ENCODE results near the gene CEP112. TPM values are rescaled to one million over a fixed set of nuclear protein-coding genes. Genes with fewer than 3 reads are reported as not detected.

CEP112 gene
- total RNA-seq, 1 experiment from 2014 or later, result 5.4 TPM

DNA sequence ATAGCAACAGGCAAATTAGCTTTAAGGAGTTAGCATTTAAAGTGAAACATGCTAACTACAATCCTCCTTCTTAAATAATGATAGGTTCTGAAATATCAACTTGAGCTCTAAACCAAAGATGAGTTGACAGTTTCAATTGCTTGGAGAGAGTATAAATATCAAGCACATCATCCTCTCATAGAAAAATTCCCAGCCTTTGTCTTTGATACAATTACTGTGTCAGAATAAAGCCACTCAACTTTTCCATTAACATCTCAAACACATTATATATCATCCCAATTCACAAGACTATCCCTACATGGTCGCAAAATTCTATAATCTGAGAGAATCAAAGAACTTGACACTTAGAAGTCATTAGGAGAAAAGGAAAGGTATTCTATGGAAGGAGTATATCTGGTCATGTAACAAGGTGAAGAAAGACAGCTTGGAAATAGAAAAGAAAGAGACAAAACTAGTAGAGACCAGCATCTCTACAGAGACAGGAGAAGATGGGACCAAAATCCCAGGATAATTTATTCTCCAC, 189.8 kb downstream of the CEP112 start:
- CTCF ChIA-PET, result interaction anchor here (0.6 kb wide), 1 partner anchor 17 kb away, joined by 4 read pairs; no protein-coding TSS in a partner anchor
- H3K36me3 Mint-ChIP-seq (ENCODE audit: insufficient read depth, unreplicated experiment), result no peaks in the 10 kb centered on the region
- intact Hi-C loops (cut with micrococcal nuclease; ENCODE audit: unreplicated experiment), result no loop called here
- DNase-seq, result no peak
- H3K4me3 Mint-ChIP-seq (ENCODE audit: low read depth, unreplicated experiment), result no peak overlapping the region
- no peaks in the 10 kb centered on the region for H3K27me3 Mint-ChIP-seq (ENCODE audit: unreplicated experiment)
- TF ChIP-seq, protein P1, sequence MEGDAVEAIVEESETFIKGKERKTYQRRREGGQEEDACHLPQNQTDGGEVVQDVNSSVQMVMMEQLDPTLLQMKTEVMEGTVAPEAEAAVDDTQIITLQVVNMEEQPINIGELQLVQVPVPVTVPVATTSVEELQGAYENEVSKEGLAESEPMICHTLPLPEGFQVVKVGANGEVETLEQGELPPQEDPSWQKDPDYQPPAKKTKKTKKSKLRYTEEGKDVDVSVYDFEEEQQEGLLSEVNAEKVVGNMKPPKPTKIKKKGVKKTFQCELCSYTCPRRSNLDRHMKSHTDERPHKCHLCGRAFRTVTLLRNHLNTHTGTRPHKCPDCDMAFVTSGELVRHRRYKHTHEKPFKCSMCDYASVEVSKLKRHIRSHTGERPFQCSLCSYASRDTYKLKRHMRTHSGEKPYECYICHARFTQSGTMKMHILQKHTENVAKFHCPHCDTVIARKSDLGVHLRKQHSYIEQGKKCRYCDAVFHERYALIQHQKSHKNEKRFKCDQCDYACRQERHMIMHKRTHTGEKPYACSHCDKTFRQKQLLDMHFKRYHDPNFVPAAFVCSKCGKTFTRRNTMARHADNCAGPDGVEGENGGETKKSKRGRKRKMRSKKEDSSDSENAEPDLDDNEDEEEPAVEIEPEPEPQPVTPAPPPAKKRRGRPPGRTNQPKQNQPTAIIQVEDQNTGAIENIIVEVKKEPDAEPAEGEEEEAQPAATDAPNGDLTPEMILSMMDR (IDR thresholded peaks at IDR 0.05; ENCODE audit: unreplicated experiment), result no peak
- peaks cover 2% of the 10 kb centered on the region for H3K9me3 Mint-ChIP-seq (ENCODE audit: low read depth, unreplicated experiment)
- H3K27ac Mint-ChIP-seq (ENCODE audit: unreplicated experiment), result no peak overlapping the region
- BruUV-seq (replicated peaks), result no TSS peak
- H3K4me1 Mint-ChIP-seq (ENCODE audit: low read depth, unreplicated experiment), result no peaks in the 10 kb centered on the region

DNA sequence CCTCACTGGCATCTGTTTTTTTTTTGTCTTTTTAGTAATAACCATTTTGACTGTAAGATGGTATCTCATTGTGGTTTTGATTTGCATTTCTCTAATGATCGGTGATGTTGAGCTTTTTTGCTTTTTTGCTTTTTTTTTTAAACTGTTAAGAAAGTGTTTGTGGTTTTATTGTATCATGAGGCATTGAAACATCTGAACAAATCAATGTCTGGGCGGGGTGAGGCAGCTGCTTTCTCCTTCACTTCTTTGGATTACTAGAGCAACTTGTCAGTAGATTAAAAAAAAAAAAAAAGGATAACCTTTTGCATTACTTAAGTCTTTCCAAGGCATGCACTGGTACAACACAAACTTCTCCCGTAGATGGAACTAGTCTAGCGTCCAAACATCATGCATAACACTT, 191.7 kb downstream of the CEP112 start:
- no TSS peak for BruUV-seq (replicated peaks)
- no peaks in the 10 kb centered on the region for H3K4me1 Mint-ChIP-seq (ENCODE audit: low read depth, unreplicated experiment)
- H3K27ac Mint-ChIP-seq (ENCODE audit: unreplicated experiment), result no peak overlapping the region
- DNase-seq, result no peak
- CTCF ChIA-PET, result no interaction called here
- H3K4me3 Mint-ChIP-seq (ENCODE audit: low read depth, unreplicated experiment), result no peak overlapping the region
- H3K27me3 Mint-ChIP-seq (ENCODE audit: unreplicated experiment), result no peaks in the 10 kb centered on the region
- TF ChIP-seq, protein P1 (IDR thresholded peaks at IDR 0.05; ENCODE audit: unreplicated experiment), result no peak
- intact Hi-C loops (cut with micrococcal nuclease; ENCODE audit: unreplicated experiment), result no loop called here
- H3K9me3 Mint-ChIP-seq (ENCODE audit: low read depth, unreplicated experiment), result peaks cover 2% of the 10 kb centered on the region
- H3K36me3 Mint-ChIP-seq (ENCODE audit: insufficient read depth, unreplicated experiment), result no peaks in the 10 kb centered on the region

DNA sequence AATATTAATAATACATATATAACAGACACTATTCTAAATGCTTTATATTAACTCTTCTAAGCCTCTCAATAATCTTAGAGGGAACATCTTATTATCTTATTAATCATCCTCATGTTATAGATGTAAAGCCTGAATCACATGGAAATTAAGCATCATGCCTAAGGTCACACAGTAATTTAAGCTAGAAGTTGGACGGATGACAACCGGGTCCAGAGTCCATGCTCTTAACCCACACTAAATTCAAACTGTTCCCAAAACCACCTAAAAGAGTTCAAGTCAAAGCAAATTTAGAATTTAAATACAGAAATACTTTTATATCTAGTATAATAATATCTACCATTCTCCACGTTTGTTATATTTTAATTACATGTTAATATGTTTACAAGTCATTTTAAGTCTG, 193.3 kb downstream of the CEP112 start:
- no peaks in the 10 kb centered on the region for H3K36me3 Mint-ChIP-seq (ENCODE audit: insufficient read depth, unreplicated experiment)
- no TSS peak for BruUV-seq (replicated peaks)

DNA sequence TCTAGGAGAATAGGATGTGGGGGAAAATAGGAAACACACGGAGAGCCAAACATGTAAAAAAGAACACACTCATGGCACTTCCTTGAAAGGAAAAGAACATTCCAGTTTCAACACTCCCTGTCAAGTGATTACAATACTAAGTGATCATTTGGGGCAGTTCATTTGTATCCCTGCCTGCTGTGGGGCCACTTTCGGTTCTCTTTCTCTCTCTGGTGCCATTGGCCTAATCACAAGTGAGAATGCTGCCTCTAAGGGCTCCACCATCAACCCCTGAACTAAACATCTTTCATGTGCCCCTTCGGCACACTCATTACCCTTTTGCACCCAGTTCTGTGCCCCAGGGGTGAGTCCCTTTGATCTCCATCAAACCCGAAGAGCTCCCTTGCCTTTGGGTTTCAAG, 197.3 kb downstream of the CEP112 start:
- no peak for DNase-seq
- Mint-ChIP-seq H3K27ac (ENCODE audit: unreplicated experiment) (no peak overlapping the region), H3K4me1 (ENCODE audit: low read depth, unreplicated experiment) (no peaks in the 10 kb centered on the region), H3K36me3 (ENCODE audit: insufficient read depth, unreplicated experiment) (no peaks in the 10 kb centered on the region), H3K9me3 (ENCODE audit: low read depth, unreplicated experiment) (peaks cover 2% of the 10 kb centered on the region), H3K27me3 (ENCODE audit: unreplicated experiment) (no peaks in the 10 kb centered on the region), H3K4me3 (ENCODE audit: low read depth, unreplicated experiment) (no peak overlapping the region)
- CTCF ChIA-PET, result interaction anchor here (0.6 kb wide), 1 partner anchor 42 kb away, joined by 3 read pairs; no protein-coding TSS in a partner anchor
- TF ChIP-seq, protein P1 (IDR thresholded peaks at IDR 0.05; ENCODE audit: unreplicated experiment), result no peak
- no TSS peak for BruUV-seq (replicated peaks)
- intact Hi-C loops (cut with micrococcal nuclease; ENCODE audit: unreplicated experiment), result no loop called here

More for the DNA sequence above, 193.3 kb downstream of the CEP112 start:
- Mint-ChIP-seq H3K4me3 (ENCODE audit: low read depth, unreplicated experiment) (no peak overlapping the region), H3K4me1 (ENCODE audit: low read depth, unreplicated experiment) (no peaks in the 10 kb centered on the region), H3K9me3 (ENCODE audit: low read depth, unreplicated experiment) (peaks cover 2% of the 10 kb centered on the region), H3K27me3 (ENCODE audit: unreplicated experiment) (no peaks in the 10 kb centered on the region), H3K27ac (ENCODE audit: unreplicated experiment) (no peak overlapping the region)
- TF ChIP-seq, protein P1 (IDR thresholded peaks at IDR 0.05; ENCODE audit: unreplicated experiment), result no peak
- CTCF ChIA-PET, result interaction anchor here (0.8 kb wide), 1 partner anchor 501 kb away, joined by 10 read pairs; no protein-coding TSS in a partner anchor
- no peak for DNase-seq
- intact Hi-C loops (cut with micrococcal nuclease; ENCODE audit: unreplicated experiment), result no loop called here

Data from Calu3 (cell line).